K562 (cell line): ENCODE measurements around the gene RAB38. TPM values are rescaled to one million over a fixed set of nuclear protein-coding genes. Genes with fewer than 3 reads are reported as not detected.

Experiments used
- ATAC-seq: fragments of 200-7000 bp; cut with Tn5 transposase; 3 replicates; pipeline ENCODE4 v1.9.1; 2020; ENCODE audit warnings: moderate library complexity
- BruUV-seq: library from RNA; stranded (reverse); fragments of 400-500 nt; replicated peaks from 2 replicates; lab custom pipeline; 2021; lab: Mats Ljungman, UMichigan
- CTCF ChIA-PET: fragments of 300-600 bp; formaldehyde crosslinking; extraction: SDS; loops from one replicate; lab custom pipeline; 2021; ENCODE audit warnings: low intra/inter-chr PET ratio; lab: Yijun Ruan, JAX
- POLR2A ChIA-PET: fragments of 300-600, 350-650 bp; sonication (Branson Sonifier 250); formaldehyde crosslinking; extraction: SDS; loops from one replicate; lab custom pipeline; 2021; ENCODE audit warnings: antibody characterized with exemption, inconsistent platforms; lab: Yijun Ruan, JAX
- DNase-seq, 4 experiments: peaks; one replicate each; pipeline versions ENCODE4 v3.0.0 to v3.0.0-alpha.2; 2011 to 2018; ENCODE audit warnings: low spot score in 3 of 4, mixed read lengths in 3 of 4; ENCODE audit errors: extremely low read depth in 1 of 4
- FAIRE-seq: peaks from 2 replicates; lab custom pipeline; 2011; peaks lifted over from hg19 to GRCh38; lab: Jason Lieb, UNC
- H2AFZ ChIP-seq: 2 replicates; pipeline ENCODE4 v1.6.0; 2011; ENCODE audit warnings: low read depth, low read length, control low read depth, inconsistent platforms
- H3K27ac ChIP-seq: fragments of 200-600 bp; 3 replicates; pipeline ENCODE4 v1.8.0; 2011; ENCODE audit warnings: low read depth, mild to moderate bottlenecking, control low read depth, inconsistent platforms, low read length, moderate library complexity, mixed read lengths; ENCODE audit errors: extremely low read depth
- H3K27me3 ChIP-seq, 2 experiments: fragments of 300-600 bp in 1 of 2; 2 replicates in 1 of 2; 3 replicates in 1 of 2; pipeline versions ENCODE4 v1.6.0 to v1.8.0; 2011; ENCODE audit warnings: inconsistent platforms in 2 of 2, low read length in 2 of 2, mild to moderate bottlenecking in 1 of 2, mixed read lengths in 1 of 2, moderate library complexity in 1 of 2; ENCODE audit not compliant: control insufficient read depth in 2 of 2, insufficient read depth in 2 of 2
- H3K36me3 ChIP-seq: fragments of 300-600 bp; 3 replicates; pipeline ENCODE4 v1.8.0; 2011; ENCODE audit warnings: mild to moderate bottlenecking, low read length, inconsistent platforms; ENCODE audit not compliant: control insufficient read depth, insufficient read depth
- H3K4me1 ChIP-seq, 2 experiments: fragments of 200-600 bp in 1 of 2; replicated peaks in 1 of 2; 2 replicates in 1 of 2; 3 replicates in 1 of 2; pipeline versions ENCODE4 v1.5.1 to v1.8.0; 2011; ENCODE audit warnings: inconsistent platforms in 2 of 2, low read length in 2 of 2, mild to moderate bottlenecking in 1 of 2, mixed read lengths in 1 of 2, moderate library complexity in 1 of 2; ENCODE audit not compliant: control insufficient read depth in 2 of 2, insufficient read depth in 2 of 2
- H3K4me2 ChIP-seq: 2 replicates; pipeline ENCODE4 v1.6.1; 2011; ENCODE audit warnings: low read length, control low read depth, inconsistent platforms, mixed read lengths; ENCODE audit not compliant: insufficient read depth
- H3K4me3 ChIP-seq: fragments of 200-600 bp; sonication (generic), shearing (Covaris generic); 2 replicates; pipeline ENCODE4 v1.5.1; 2016; ENCODE audit warnings: control low read depth, inconsistent platforms
- H3K79me2 ChIP-seq: fragments of 200-600 bp; 3 replicates; pipeline ENCODE4 v1.8.0; 2011; ENCODE audit warnings: low read length, inconsistent platforms; ENCODE audit not compliant: control insufficient read depth, insufficient read depth
- H3K9ac ChIP-seq, 2 experiments: 2 replicates each; pipeline versions ENCODE4 v1.6.0 to v1.6.1; 2011; ENCODE audit warnings: low read depth in 2 of 2, low read length in 2 of 2, control low read depth in 1 of 2, inconsistent platforms in 1 of 2, mild to moderate bottlenecking in 1 of 2, mixed read lengths in 1 of 2; ENCODE audit not compliant: insufficient read depth in 1 of 2
- H3K9me1 ChIP-seq: one replicate; pipeline ENCODE4 v1.6.0; 2011; ENCODE audit warnings: inconsistent platforms, mild to moderate bottlenecking, low read length, moderate library complexity; ENCODE audit not compliant: control insufficient read depth, insufficient read depth
- H3K9me3 ChIP-seq: replicated peaks from 2 replicates; pipeline ENCODE4 v1.5.1; 2011; ENCODE audit warnings: low read depth, low read length, inconsistent platforms; ENCODE audit not compliant: control insufficient read depth, insufficient read depth
- H4K20me1 ChIP-seq: replicated peaks from 2 replicates; pipeline ENCODE4 v1.6.1; 2011; ENCODE audit warnings: low read length, inconsistent platforms, mixed read lengths; ENCODE audit not compliant: control insufficient read depth, insufficient read depth
- AFF4 ChIP-seq: sonication (generic); formaldehyde crosslinking; IDR thresholded peaks from 2 replicates; pipeline ENCODE4 v1.8.0; 2023; ENCODE audit warnings: mild to moderate bottlenecking, missing genetic modification reagents
- BACH1 ChIP-seq: fragments of 200-800 bp; sonication (Bioruptor generic); IDR thresholded peaks from 2 replicates; pipeline ENCODE4 v1.6.1; 2016; ENCODE audit warnings: missing genetic modification characterization, missing compliant biosample characterization
- CREB1 ChIP-seq, 2 experiments: sonication (generic) in 1 of 2; formaldehyde crosslinking in 1 of 2; IDR thresholded peaks; 2 replicates each; pipeline versions ENCODE4 v1.6.1 to v1.8.0; 2012 to 2022; ENCODE audit warnings: inconsistent platforms in 1 of 2, mild to moderate bottlenecking in 1 of 2, missing genetic modification reagents in 1 of 2, moderate library complexity in 1 of 2
- HLTF ChIP-seq: fragments of 450-650 bp; IDR thresholded peaks from 2 replicates; pipeline ENCODE4 v1.6.1; 2016
- PRMT5 ChIP-seq: sonication (generic); formaldehyde crosslinking; IDR thresholded peaks from 2 replicates; pipeline ENCODE4 v1.5.0; 2020; ENCODE audit warnings: missing genetic modification reagents
- RERE ChIP-seq: sonication (generic); formaldehyde crosslinking; IDR thresholded peaks from 2 replicates; pipeline ENCODE4 v1.8.0; 2023; ENCODE audit warnings: missing genetic modification reagents, mild to moderate bottlenecking, borderline replicate concordance
- TSHZ1 ChIP-seq: fragments of 250-450 bp; sonication (Bioruptor Pico); IDR thresholded peaks from 2 replicates; pipeline ENCODE4 v1.4.0; 2020; ENCODE audit warnings: mild to moderate bottlenecking, moderate library complexity
- XRCC5 ChIP-seq: fragments of 200-400 bp; formaldehyde crosslinking; IDR thresholded peaks from 2 replicates; pipeline ENCODE4 v1.6.1; 2017; ENCODE audit warnings: low read depth, mild to moderate bottlenecking, low read length
- ZNF3 ChIP-seq: fragments of 250-450 bp; sonication (Bioruptor Pico); IDR thresholded peaks from 2 replicates; pipeline ENCODE4 v1.5.0; 2021; ENCODE audit warnings: mild to moderate bottlenecking, moderate library complexity
- WGBS: fragments of 100-300 bp; shearing (Covaris generic); methylation state at CpG from one replicate; pipeline ENCODE4 v1.1.6; 2016; ENCODE audit warnings: low coverage, mixed read lengths; ENCODE audit not compliant: insufficient coverage; ENCODE audit errors: missing lambda C conversion rate; 5-methylcytosine and 5-hydroxymethylcytosine counted together
- in situ Hi-C: fragments of 300-500 bp; cut with MboI; formaldehyde crosslinking; loops from 4 replicates; pipeline ENCODE4 v1.15.0; 2018; ENCODE audit warnings: inconsistent platforms, mixed read lengths
- intact Hi-C: fragments of 100-400 bp; cut with micrococcal nuclease; formaldehyde crosslinking; loops from 2 replicates; pipeline ENCODE4 v1.14.2; 2022
- polyA plus RNA-seq, 8 experiments: library from polyadenylated mRNA; depleted of rRNA in 4 of 8; stranded (reverse) in 5 of 8; unstranded in 3 of 8; fragments of >200 nt; fragmentation: Nextera tagmentation in 2 of 8; fragmentation: Illumina TruSeq in 1 of 8; extraction: Ambion mirVana in 2 of 8; extraction: Trizol in 1 of 8; gene quantifications; 2 replicates each; pipeline versions ENCODE4 v1.2.1 to v1.2.3, GENCODE V29; 2011 to 2014; ENCODE audit warnings: inconsistent platforms in 1 of 8, missing spikeins in 1 of 8
- total RNA-seq, 7 experiments: library from RNA; depleted of rRNA in 6 of 7; stranded (reverse); fragments of >200 nt in 6 of 7; fragmentation: Illumina TruSeq in 2 of 7; extraction: Trizol in 2 of 7; gene quantifications; 2 replicates each; pipeline versions ENCODE4 v1.2.1 to v1.2.3, GENCODE V29; 2011 to 2021; ENCODE audit warnings: low replicate concordance in 1 of 7

RAB38 gene
- total and polyA plus RNA-seq, 9 of the 15 experiments (the other 6 are each of a cell fraction or from before 2014, with no cell fraction given), result 0.59 to 2.9 (median 2.2) TPM

GRCh38 chr11:88158081-88158480 lies 17.2 kb downstream of the RAB38 start:
- H3K4me3 ChIP-seq, result no peak overlapping the region
- BruUV-seq, result no TSS peak
- no peak overlapping the region for H3K27ac ChIP-seq
- ChIA-PET CTCF (no interaction called here), POLR2A (no interaction called here)
- in situ Hi-C loops (no loop called here), intact Hi-C loops (no loop called here)
- H2AFZ ChIP-seq, result no peak overlapping the region
- no peaks in the 10 kb centered on the region for H3K36me3 ChIP-seq
- no peaks in the 10 kb centered on the region for H3K27me3 ChIP-seq
- no peaks in the 10 kb centered on the region for H3K4me1 ChIP-seq
- DNase-seq, result no peak
- H4K20me1 ChIP-seq, result no peaks in the 10 kb centered on the region
- FAIRE-seq, result no peak
- H3K9me1 ChIP-seq, result no peaks in the 10 kb centered on the region
- ATAC-seq, result no peak
- no peak overlapping the region for H3K4me2 ChIP-seq
- no peaks in the 10 kb centered on the region for H3K79me2 ChIP-seq
- no peak overlapping the region for H3K9ac ChIP-seq
- 0% methylated on average over 1 of the region's 1 CpG for whole genome bisulfite sequencing
- H3K9me3 ChIP-seq, result no peaks in the 10 kb centered on the region
- TF ChIP-seq ZNF3, result no peak
- TF ChIP-seq CREB1 (IDR thresholded peaks at IDR 0.05), result no peak
- no peak for TF ChIP-seq CREB1 (CRISPR knock-in tag; IDR thresholded peaks at IDR 0.05)
- no peak for TF ChIP-seq AFF4
- no peak for TF ChIP-seq TSHZ1
- TF ChIP-seq BACH1, result no peak
- TF ChIP-seq PRMT5 (CRISPR knock-in tag), result no peak
- TF ChIP-seq RERE, result no peak
- no peak for TF ChIP-seq HLTF
- TF ChIP-seq XRCC5, result no peak
